ENCODE measurements around the gene RING1. TPM values are rescaled to one million over a fixed set of nuclear protein-coding genes. Genes with fewer than 3 reads are reported as not detected.

RING1 gene
- total RNA-seq, 2 experiments from 2014 or later = 26.8 to 27.5 TPM

GRCh38 chr6:33211136-33211535, 2.8 kb downstream of the RING1 start:
- Mint-ChIP-seq H3K4me3 (no peak overlapping the region), H3K27me3 (no peaks in the 10 kb centered on the region), H3K27ac (no peak overlapping the region), H3K9me3 (no peaks in the 10 kb centered on the region), H3K36me3 (ENCODE audit: low read depth) (peaks cover 22% of the 10 kb centered on the region), H3K4me1 (ENCODE audit: low read depth) (peaks cover 68% of the 10 kb centered on the region)
- DNase-seq (no peak), ATAC-seq (no peak)
- TF ChIP-seq CTCF (IDR thresholded peaks at IDR 0.05) = no peak
- ChIA-PET CTCF (interaction anchor here (3.3 kb wide), 1 partner anchor 38 kb away, joined by 22 read pairs; no protein-coding TSS in a partner anchor), POLR2A (interaction anchor here (4.4 kb wide), 1 partner anchor 38 kb away, joined by 37 read pairs; no protein-coding TSS in a partner anchor)
- intact Hi-C loops (cut with micrococcal nuclease) = loop anchor here (5.0 kb wide), 1 partner anchor 36 kb away; no protein-coding TSS in a partner anchor

GRCh38 chr6:33211666-33212422, 3.5 kb downstream of the RING1 start:
- ChIA-PET CTCF (interaction anchor here (0.7 to 1.3 kb wide), 2 partner anchors 36 to 58 kb away, joined by 3 to 6 read pairs; no protein-coding TSS in a partner anchor), POLR2A (interaction anchor here (0.7 to 1.7 kb wide), 3 partner anchors 36 to 61 kb away, joined by 3 to 8 read pairs (median 3); no protein-coding TSS in a partner anchor)
- no peak for ATAC-seq
- Mint-ChIP-seq H3K36me3 (ENCODE audit: low read depth) (peaks cover 20% of the 10 kb centered on the region), H3K27ac (no peak overlapping the region), H3K4me3 (no peak overlapping the region), H3K4me1 (ENCODE audit: low read depth) (peaks cover 67% of the 10 kb centered on the region), H3K9me3 (no peaks in the 10 kb centered on the region), H3K27me3 (no peaks in the 10 kb centered on the region)
- TF ChIP-seq CTCF (IDR thresholded peaks at IDR 0.05) = no peak
- DNase-seq = no peak
- intact Hi-C loops (cut with micrococcal nuclease) = loop anchor here (5.0 kb wide), 1 partner anchor 35 kb away; no protein-coding TSS in a partner anchor

GRCh38 chr6:33212857-33213165, 4.5 kb downstream of the RING1 start:
- no peak for ATAC-seq
- Mint-ChIP-seq H3K27me3 (no peaks in the 10 kb centered on the region), H3K4me3 (peak overlapping the region; percentile 75), H3K27ac (peak overlapping the region; percentile 11), H3K4me1 (ENCODE audit: low read depth) (peaks cover 71% of the 10 kb centered on the region), H3K9me3 (no peaks in the 10 kb centered on the region), H3K36me3 (ENCODE audit: low read depth) (peaks cover 20% of the 10 kb centered on the region)
- ChIA-PET CTCF (interaction anchor here (0.7 to 1.3 kb wide), 2 partner anchors 35 to 59 kb away, joined by 3 to 6 read pairs; no protein-coding TSS in a partner anchor), POLR2A (interaction anchor here (0.7 to 1.7 kb wide), 4 partner anchors 8 to 60 kb away, joined by 3 to 8 read pairs (median 3); partner anchors contain the start of gene HSD17B8)
- TF ChIP-seq CTCF (IDR thresholded peaks at IDR 0.05) = no peak
- intact Hi-C loops (cut with micrococcal nuclease) = loop anchor here (5.0 kb wide), 1 partner anchor 34 kb away; no protein-coding TSS in a partner anchor
- no peak for DNase-seq

- peak overlapping the region; percentile 75 for H3K4me3 Mint-ChIP-seq
- ChIA-PET CTCF (interaction anchor here (1.3 kb wide), 1 partner anchor 35 kb away, joined by 6 read pairs; no protein-coding TSS in a partner anchor), POLR2A (interaction anchor here (1.1 to 1.7 kb wide), 3 partner anchors 9 to 59 kb away, joined by 3 to 8 read pairs (median 3); partner anchors contain the start of gene HSD17B8)
- H3K9me3 Mint-ChIP-seq = no peaks in the 10 kb centered on the region
- H3K27ac Mint-ChIP-seq = peak overlapping the region; percentile 37
- no peak for TF ChIP-seq CTCF (IDR thresholded peaks at IDR 0.05)
- DNase-seq (peak; percentile 54), ATAC-seq (peak; percentile 34)
- peaks cover 72% of the 10 kb centered on the region for H3K4me1 Mint-ChIP-seq (ENCODE audit: low read depth)
- H3K27me3 Mint-ChIP-seq = no peaks in the 10 kb centered on the region
- intact Hi-C loops (cut with micrococcal nuclease) = loop anchor here (5.0 kb wide), 1 partner anchor 34 kb away; no protein-coding TSS in a partner anchor
- peaks cover 20% of the 10 kb centered on the region for H3K36me3 Mint-ChIP-seq (ENCODE audit: low read depth)
Measured at GRCh38 chr6:33213166-33213988, 5.1 kb downstream of the RING1 start.

All from activated CD8-positive, alpha-beta T cell treated with anti-CD3 and anti-CD28 coated beads for 36 hours (primary cell).